ENCODE measurements around the gene STAM. TPM values are rescaled to one million over a fixed set of nuclear protein-coding genes. Genes with fewer than 3 reads are reported as not detected.

Gene STAM
- total and polyA plus RNA-seq, 9 of the 15 experiments (the other 6 are each of a cell fraction or from before 2014, with no cell fraction given) = 13.8 to 33.5 (median 26.4) TPM

- no peak for TF ChIP-seq PBX2 (CRISPR knock-in tag; IDR thresholded peaks at IDR 0.05; ENCODE audit: low read depth)
- peak; percentile 55 for TF ChIP-seq PBX2 (tag; conservative IDR thresholded peaks at IDR 0.05; ENCODE audit: low read depth)
- TF ChIP-seq RUNX1 (IDR thresholded peaks at IDR 0.05; ENCODE audit: low read depth) = no peak
- TF ChIP-seq MTA3 (IDR thresholded peaks at IDR 0.05; ENCODE audit: borderline replicate concordance) = 0 out of 2 replicates have a peak, but pooled peaks have one; percentile 2
- TF ChIP-seq KLF1 (tag; IDR thresholded peaks at IDR 0.05) = peak; percentile 50; the same call in 1 of the 2 replicates
- TF ChIP-seq SIN3B (IDR thresholded peaks at IDR 0.05; ENCODE audit: low read depth) = no peak
- TF ChIP-seq POLR2B (IDR thresholded peaks at IDR 0.05; ENCODE audit: low read depth, partially characterized antibody) = no peak
- TF ChIP-seq ZBTB8A (IDR thresholded peaks at IDR 0.05; ENCODE audit: partially characterized antibody) = no peak
- no peak for TF ChIP-seq STAT6 (CRISPR knock-in tag; IDR thresholded peaks at IDR 0.05)
- no peak for TF ChIP-seq ILF3 (IDR thresholded peaks at IDR 0.05; ENCODE audit: borderline replicate concordance)
- peak; percentile 5; the same call in 1 of the 2 replicates for TF ChIP-seq CTBP1 (IDR thresholded peaks at IDR 0.05; ENCODE audit: borderline replicate concordance)
- peak; percentile 64 for TF ChIP-seq MEIS2 (IDR thresholded peaks at IDR 0.05; ENCODE audit: partially characterized antibody)
Measured at GRCh38 chr10:17643339-17643754, 604 bp upstream of the STAM start (continued).
